WERI-Rb-1 (cell line): ENCODE measurements around the gene SAMD7.

Source experiments
- DNase-seq: peaks from one replicate; pipeline ENCODE4 v3.0.0-alpha.2; 2020
- H3K27ac ChIP-seq: fragments of 250-450 bp; sonication (Bioruptor Pico); 2 replicates; pipeline ENCODE4 v1.5.1; 2020; ENCODE audit warnings: mild to moderate bottlenecking, moderate library complexity
- H3K27me3 ChIP-seq: fragments of 250-450 bp; sonication (Bioruptor Pico); 2 replicates; pipeline ENCODE4 v1.5.1; 2021; ENCODE audit warnings: mild to moderate bottlenecking, low read depth, moderate library complexity; ENCODE audit not compliant: insufficient read depth, severe bottlenecking
- H3K36me3 ChIP-seq: fragments of 250-450 bp; sonication (Bioruptor Pico); 2 replicates; pipeline ENCODE4 v1.5.1; 2020; ENCODE audit warnings: mild to moderate bottlenecking, moderate library complexity
- H3K4me3 ChIP-seq: 2 replicates; pipeline ENCODE4 v1.5.1; 2011; ENCODE audit warnings: low read depth, mild to moderate bottlenecking, control low read depth, low read length
- H3K9me3 ChIP-seq: fragments of 250-450 bp; sonication (Bioruptor Pico); 2 replicates; pipeline ENCODE4 v1.5.1; 2021; ENCODE audit warnings: mild to moderate bottlenecking, moderate library complexity; ENCODE audit not compliant: severe bottlenecking
- CTCF ChIP-seq: IDR thresholded peaks from 2 replicates; pipeline ENCODE4 v1.5.1; 2011; ENCODE audit warnings: low read depth, mild to moderate bottlenecking, control low read depth, inconsistent platforms, low read length

SAMD7 gene

DNA sequence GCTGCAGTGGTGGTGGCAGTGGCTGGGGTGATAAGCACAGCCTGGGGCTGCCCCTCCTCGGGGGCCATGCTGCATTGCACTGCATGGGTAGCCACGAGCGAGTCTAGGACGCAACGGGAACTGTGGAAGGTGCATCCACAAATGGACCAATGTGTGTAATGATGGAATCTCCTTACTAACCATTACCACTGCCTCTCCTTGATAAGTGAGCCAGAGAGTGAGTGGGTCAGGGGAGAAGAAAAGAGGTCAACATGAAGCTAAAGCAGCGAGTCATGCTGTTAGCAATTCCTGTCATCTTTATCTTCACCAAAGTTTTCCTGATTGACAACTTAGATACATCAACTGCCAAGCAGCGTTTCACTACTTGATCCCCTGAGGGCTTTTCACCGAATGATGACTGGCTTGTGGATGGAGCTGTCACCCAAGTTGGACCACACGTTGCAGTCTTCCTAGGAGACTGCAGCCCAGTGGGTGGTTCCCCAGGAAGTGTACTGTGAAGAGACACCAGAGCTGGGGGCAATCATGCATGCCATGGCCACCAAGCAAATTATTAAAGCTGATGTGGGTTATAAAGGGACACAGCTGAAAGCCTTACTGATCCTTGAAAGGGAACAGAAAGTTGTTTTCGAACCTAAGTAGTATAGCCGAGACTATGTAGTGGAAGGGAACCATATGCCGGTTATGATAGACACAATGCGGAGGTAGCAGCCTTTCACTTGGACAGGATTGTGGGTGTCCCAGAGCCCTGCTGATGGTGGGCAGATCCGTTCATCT lies 20.6 kb downstream of the SAMD7 start:
- H3K9me3 ChIP-seq, result no peaks in the 10 kb centered on the region
- no peaks in the 10 kb centered on the region for H3K27me3 ChIP-seq
- no peaks in the 10 kb centered on the region for H3K36me3 ChIP-seq
- TF ChIP-seq CTCF, result no peak
- no peak overlapping the region for H3K27ac ChIP-seq
- DNase-seq, result no peak
- H3K4me3 ChIP-seq, result no peak overlapping the region

- Histone ChIP-seq H3K27me3 (no peaks in the 10 kb centered on the region), H3K9me3 (no peaks in the 10 kb centered on the region), H3K4me3 (no peak overlapping the region), H3K27ac (no peak overlapping the region), H3K36me3 (no peaks in the 10 kb centered on the region)
- no peak for TF ChIP-seq CTCF
- DNase-seq, result no peak
Measured at GRCh38 chr3:169939320-169939719, 27.9 kb downstream of the SAMD7 start.

GRCh38 chr3:169939751-169940150 lies 28.4 kb downstream of the SAMD7 start:
- H3K9me3 ChIP-seq, result no peaks in the 10 kb centered on the region
- no peak for TF ChIP-seq CTCF
- H3K4me3 ChIP-seq, result no peak overlapping the region
- no peak for DNase-seq
- no peaks in the 10 kb centered on the region for H3K27me3 ChIP-seq
- no peak overlapping the region for H3K27ac ChIP-seq
- H3K36me3 ChIP-seq, result no peaks in the 10 kb centered on the region

DNA sequence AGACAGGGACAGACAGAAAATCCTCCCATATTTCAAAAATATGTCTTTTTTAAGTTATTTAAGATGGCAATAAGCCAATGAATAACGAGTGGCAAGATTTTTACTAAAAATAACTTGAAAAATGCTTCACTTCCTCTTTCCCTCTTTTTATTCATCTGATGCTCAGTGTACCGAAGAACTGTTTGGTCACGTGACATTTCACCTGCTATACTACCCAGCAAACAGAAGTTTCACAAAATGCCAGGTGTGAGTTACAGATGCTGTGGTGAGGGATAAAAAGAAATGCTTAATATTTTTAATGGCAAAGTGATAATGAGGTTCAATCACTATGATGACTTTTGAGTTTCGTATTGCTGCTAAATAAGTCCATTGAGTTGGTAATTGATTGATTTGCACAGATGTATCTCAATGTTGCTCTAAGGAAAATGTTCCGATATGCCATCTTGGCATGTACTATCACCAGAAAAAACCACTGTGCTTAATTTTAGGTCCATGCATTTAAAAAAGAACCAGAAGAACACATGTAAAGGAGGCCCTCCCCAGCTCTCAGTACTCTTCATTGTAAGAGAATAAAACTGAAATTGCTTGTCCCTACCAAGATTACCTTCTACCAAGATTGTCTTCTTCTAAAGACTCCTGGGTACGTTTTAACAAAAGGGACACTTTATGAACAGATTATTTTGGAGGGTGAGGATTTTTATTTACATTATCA lies 29.3 kb downstream of the SAMD7 start:
- no peaks in the 10 kb centered on the region for H3K27me3 ChIP-seq
- no peak for TF ChIP-seq CTCF
- no peak overlapping the region for H3K4me3 ChIP-seq
- DNase-seq, result no peak
- no peak overlapping the region for H3K27ac ChIP-seq
- H3K9me3 ChIP-seq, result no peaks in the 10 kb centered on the region
- no peaks in the 10 kb centered on the region for H3K36me3 ChIP-seq

DNA sequence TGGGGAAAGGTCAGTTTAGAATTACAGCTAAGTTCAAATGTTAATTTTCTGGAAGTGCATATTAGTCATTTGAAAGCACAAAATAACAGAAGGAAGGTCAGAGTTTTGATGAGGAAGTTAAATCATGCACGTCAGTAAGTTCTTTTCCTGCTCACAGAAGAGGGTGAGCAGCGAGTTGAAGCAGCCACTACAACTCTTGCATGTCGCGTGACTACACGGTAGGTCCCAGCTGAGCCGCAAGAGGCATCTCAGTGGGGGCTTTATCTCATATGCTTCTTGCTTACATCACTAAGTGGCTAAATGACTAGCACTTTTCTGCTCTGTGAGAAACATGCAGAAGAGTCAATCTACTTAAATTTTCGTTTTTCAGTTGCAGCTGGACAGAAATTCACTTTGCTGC lies 33.9 kb downstream of the SAMD7 start:
- H3K36me3 ChIP-seq, result no peaks in the 10 kb centered on the region
- no peak for TF ChIP-seq CTCF
- no peak for DNase-seq
- no peak overlapping the region for H3K4me3 ChIP-seq
- no peak overlapping the region for H3K27ac ChIP-seq
- no peaks in the 10 kb centered on the region for H3K9me3 ChIP-seq
- no peaks in the 10 kb centered on the region for H3K27me3 ChIP-seq
